LNCAP (cell line): ENCODE measurements around the gene ME2.

Experiments
- CTCF ChIP-seq: fragments of 450-650 bp; IDR thresholded peaks from 2 replicates; pipeline ENCODE4 v1.5.1; 2017; ENCODE audit warnings: mild to moderate bottlenecking

The ME2 gene

GRCh38 chr18:50878345-50879301 lies at the start of gene ME2:
ME2 (plus strand) TSS chr18:50879118; CDS start chr18:50895821, 16,703 bp downstream.
- no peak for TF ChIP-seq CTCF

- no peak for TF ChIP-seq CTCF
Measured at GRCh38 chr18:50829644-50830043, 49.3 kb upstream of the ME2 start.

- no peak for TF ChIP-seq CTCF
Measured at GRCh38 chr18:50830544-50830943, 48.4 kb upstream of the ME2 start.

GRCh38 chr18:50832754-50833153 lies 46.2 kb upstream of the ME2 start:
- TF ChIP-seq CTCF = no peak

- TF ChIP-seq CTCF = no peak
Measured at GRCh38 chr18:50836521-50836957, 42.4 kb upstream of the ME2 start.

- no peak for TF ChIP-seq CTCF
Measured at GRCh38 chr18:50839341-50839740, 39.6 kb upstream of the ME2 start.

GRCh38 chr18:50839996-50840395 lies 38.9 kb upstream of the ME2 start:
- no peak for TF ChIP-seq CTCF
